NCI-H345 (cell line): ENCODE results near the gene PTPRT.
A peak's percentile ranks its signal among the peaks of the same experiment; 100 is the strongest.
"Not testable (repeated sequence)": the region's sequence is repeated elsewhere in the genome, so short reads cannot be mapped to it uniquely, and the experiment has no call there.

Experiments
- DNase-seq: peaks from one replicate; lab custom pipeline; 2025; lab: John Stamatoyannopoulos, UW

PTPRT gene

GRCh38 chr20:42281801-42282200 lies 907.9 kb downstream of the PTPRT start:
- DNase-seq, result no peak

GRCh38 chr20:42276718-42277602 lies 912.7 kb downstream of the PTPRT start:
- DNase-seq, result peak; percentile 100

- no peak for DNase-seq
Observed at GRCh38 chr20:42274986-42275385, 914.7 kb downstream of the PTPRT start.

GRCh38 chr20:42272516-42272915 lies 917.2 kb downstream of the PTPRT start:
- no peak for DNase-seq

GRCh38 chr20:42270539-42270938 lies 919.2 kb downstream of the PTPRT start:
- DNase-seq, result no peak

GRCh38 chr20:42267793-42268384 lies 921.8 kb downstream of the PTPRT start:
- no peak for DNase-seq

- DNase-seq, result no peak
Observed at GRCh38 chr20:42261766-42262270, 927.9 kb downstream of the PTPRT start.

GRCh38 chr20:42260184-42260583 lies 929.5 kb downstream of the PTPRT start:
- DNase-seq, result no peak

- no peak for DNase-seq
Observed at GRCh38 chr20:42259389-42259788, 930.3 kb downstream of the PTPRT start.

GRCh38 chr20:42258564-42259302 lies 931.0 kb downstream of the PTPRT start:
- DNase-seq, result no peak

- DNase-seq, result no peak
Observed at GRCh38 chr20:42255821-42256220, 933.9 kb downstream of the PTPRT start.

- no peak for DNase-seq
Observed at GRCh38 chr20:42254673-42255072, 935.0 kb downstream of the PTPRT start.

GRCh38 chr20:42252116-42252515 lies 937.6 kb downstream of the PTPRT start:
- DNase-seq, result no peak

GRCh38 chr20:42218621-42219374 lies 970.9 kb downstream of the PTPRT start:
- DNase-seq, result no peak

GRCh38 chr20:42214074-42214473 lies 975.6 kb downstream of the PTPRT start:
- DNase-seq, result no peak

- DNase-seq, result no peak
Observed at GRCh38 chr20:42212391-42212790, 977.3 kb downstream of the PTPRT start.

GRCh38 chr20:42206557-42206956 lies 983.1 kb downstream of the PTPRT start:
- DNase-seq, result not testable (repeated sequence)

- no peak for DNase-seq
Observed at GRCh38 chr20:42204109-42204660, 985.5 kb downstream of the PTPRT start.

- DNase-seq, result no peak
Observed at GRCh38 chr20:42197599-42197998, 992.1 kb downstream of the PTPRT start.

GRCh38 chr20:42193119-42193518 lies 996.6 kb downstream of the PTPRT start:
- no peak for DNase-seq

GRCh38 chr20:42192321-42192720 lies 997.4 kb downstream of the PTPRT start:
- peak; percentile 11 for DNase-seq
